GM21529 (cell line): Measurements from ENCODE around the gene SLC25A21.
"Not testable (repeated sequence)": the region's sequence is repeated elsewhere in the genome, so short reads cannot be mapped to it uniquely, and the experiment has no call there.

Source experiments
- ATAC-seq: cut with Tn5 transposase; IDR thresholded peaks from one replicate; pipeline ENCODE4 v1.9.1; 2021; ENCODE audit not compliant: unreplicated experiment

Gene SLC25A21

GRCh38 chr14:36844443-36845195 is 327.8 kb downstream of the SLC25A21 start:
- ATAC-seq: no peak

GRCh38 chr14:36843410-36843809 is 329.0 kb downstream of the SLC25A21 start:
- no peak for ATAC-seq

- ATAC-seq: no peak
Measured at GRCh38 chr14:36835128-36835527, 337.3 kb downstream of the SLC25A21 start.

- ATAC-seq: no peak
Measured at GRCh38 chr14:36834293-36834692, 338.1 kb downstream of the SLC25A21 start.

GRCh38 chr14:36829547-36829946 is 342.9 kb downstream of the SLC25A21 start:
- no peak for ATAC-seq

GRCh38 chr14:36827861-36828260 is 344.5 kb downstream of the SLC25A21 start:
- ATAC-seq: no peak

- no peak for ATAC-seq
Measured at GRCh38 chr14:36826614-36827013, 345.8 kb downstream of the SLC25A21 start.

GRCh38 chr14:36824854-36825253 is 347.6 kb downstream of the SLC25A21 start:
- ATAC-seq: no peak

GRCh38 chr14:36823651-36824050 is 348.8 kb downstream of the SLC25A21 start:
- ATAC-seq: no peak

GRCh38 chr14:36822685-36823084 is 349.7 kb downstream of the SLC25A21 start:
- no peak for ATAC-seq

- no peak for ATAC-seq
Measured at GRCh38 chr14:36820901-36821300, 351.5 kb downstream of the SLC25A21 start.

GRCh38 chr14:36820111-36820709 is 352.2 kb downstream of the SLC25A21 start:
- ATAC-seq: no peak

GRCh38 chr14:36818794-36819384 is 353.5 kb downstream of the SLC25A21 start:
- ATAC-seq: no peak

- no peak for ATAC-seq
Measured at GRCh38 chr14:36818246-36818645, 354.2 kb downstream of the SLC25A21 start.

- no peak for ATAC-seq
Measured at GRCh38 chr14:36817071-36817930, 355.1 kb downstream of the SLC25A21 start.

GRCh38 chr14:36816481-36816880 is 355.9 kb downstream of the SLC25A21 start:
- no peak for ATAC-seq

- not testable (repeated sequence) for ATAC-seq
Measured at GRCh38 chr14:36814783-36815182, 357.6 kb downstream of the SLC25A21 start.

- no peak for ATAC-seq
Measured at GRCh38 chr14:36810209-36810608, 362.2 kb downstream of the SLC25A21 start.

GRCh38 chr14:36807727-36808126 is 364.7 kb downstream of the SLC25A21 start:
- ATAC-seq: no peak

GRCh38 chr14:36805131-36805559 is 367.3 kb downstream of the SLC25A21 start:
- no peak for ATAC-seq

- ATAC-seq: no peak
Measured at GRCh38 chr14:36797634-36798033, 374.8 kb downstream of the SLC25A21 start.
